Osteocyte (in vitro differentiated cells): ENCODE measurements around the gene RSRC1. TPM values are rescaled to one million over a fixed set of nuclear protein-coding genes. Genes with fewer than 3 reads are reported as not detected.

ENCODE experiments used
- DNase-seq: peaks from one replicate; pipeline ENCODE4 v3.0.0; 2021; ENCODE audit warnings: mixed read lengths; ENCODE audit not compliant: unreplicated experiment; ENCODE audit errors: extremely low spot score
- H3K27ac Mint-ChIP-seq: one replicate; pipeline ENCODE4 v1.8.0; 2021; ENCODE audit warnings: mild to moderate bottlenecking, mixed read lengths; ENCODE audit not compliant: unreplicated experiment
- H3K27me3 Mint-ChIP-seq: one replicate; pipeline ENCODE4 v1.8.0; 2021; ENCODE audit warnings: mixed read lengths; ENCODE audit not compliant: unreplicated experiment
- H3K36me3 Mint-ChIP-seq: one replicate; pipeline ENCODE4 v1.8.0; 2021; ENCODE audit warnings: mixed read lengths; ENCODE audit not compliant: unreplicated experiment
- H3K4me1 Mint-ChIP-seq: one replicate; pipeline ENCODE4 v1.8.0; 2021; ENCODE audit warnings: mixed read lengths; ENCODE audit not compliant: unreplicated experiment
- H3K4me3 Mint-ChIP-seq: one replicate; pipeline ENCODE4 v1.8.0; 2021; ENCODE audit warnings: mild to moderate bottlenecking, moderate library complexity, mixed read lengths; ENCODE audit not compliant: unreplicated experiment
- H3K9me3 Mint-ChIP-seq: one replicate; pipeline ENCODE4 v1.8.0; 2021; ENCODE audit warnings: mixed read lengths; ENCODE audit not compliant: unreplicated experiment
- CTCF ChIP-seq: fragments of 200-600 bp; sonication (generic); IDR thresholded peaks from 2 replicates; pipeline ENCODE4 v1.5.0; 2021; ENCODE audit warnings: antibody characterized with exemption, mild to moderate bottlenecking, moderate library complexity
- total RNA-seq: library from RNA; stranded (reverse); gene quantifications from 2 replicates; pipeline ENCODE4 v1.2.1, GENCODE V29; 2021

Gene RSRC1
- total RNA-seq, 1 donor from 2014 or later, result 26.3 TPM

GRCh38 chr3:158458464-158458863, 348.6 kb downstream of the RSRC1 start:
- TF ChIP-seq CTCF, result no peak
- Mint-ChIP-seq H3K4me3 (no peak overlapping the region), H3K9me3 (no peaks in the 10 kb centered on the region), H3K4me1 (peaks cover 10% of the 10 kb centered on the region), H3K27me3 (no peaks in the 10 kb centered on the region), H3K27ac (no peak overlapping the region), H3K36me3 (no peaks in the 10 kb centered on the region)
- DNase-seq, result no peak

GRCh38 chr3:158460926-158461325, 351.0 kb downstream of the RSRC1 start:
- H3K9me3 Mint-ChIP-seq, result no peaks in the 10 kb centered on the region
- H3K36me3 Mint-ChIP-seq, result no peaks in the 10 kb centered on the region
- no peak overlapping the region for H3K4me3 Mint-ChIP-seq
- TF ChIP-seq CTCF, result no peak
- no peak for DNase-seq
- no peaks in the 10 kb centered on the region for H3K27me3 Mint-ChIP-seq
- H3K27ac Mint-ChIP-seq, result no peak overlapping the region
- H3K4me1 Mint-ChIP-seq, result no peaks in the 10 kb centered on the region

GRCh38 chr3:158463556-158463955, 353.7 kb downstream of the RSRC1 start:
- Mint-ChIP-seq H3K4me3 (no peak overlapping the region), H3K36me3 (no peaks in the 10 kb centered on the region), H3K27ac (no peak overlapping the region), H3K9me3 (no peaks in the 10 kb centered on the region), H3K4me1 (no peaks in the 10 kb centered on the region), H3K27me3 (no peaks in the 10 kb centered on the region)
- DNase-seq, result no peak
- TF ChIP-seq CTCF, result no peak

GRCh38 chr3:158465074-158465473, 355.2 kb downstream of the RSRC1 start:
- H3K27ac Mint-ChIP-seq, result no peak overlapping the region
- H3K9me3 Mint-ChIP-seq, result no peaks in the 10 kb centered on the region
- no peaks in the 10 kb centered on the region for H3K4me1 Mint-ChIP-seq
- no peak for DNase-seq
- no peak for TF ChIP-seq CTCF
- no peaks in the 10 kb centered on the region for H3K27me3 Mint-ChIP-seq
- H3K4me3 Mint-ChIP-seq, result no peak overlapping the region
- H3K36me3 Mint-ChIP-seq, result no peaks in the 10 kb centered on the region

- DNase-seq, result no peak
- no peak for TF ChIP-seq CTCF
- no peaks in the 10 kb centered on the region for H3K9me3 Mint-ChIP-seq
Observed at GRCh38 chr3:158470944-158471638, 361.2 kb downstream of the RSRC1 start.

More at GRCh38 chr3:158470944-158471638, 361.2 kb downstream of the RSRC1 start:
- Mint-ChIP-seq H3K4me1 (peaks cover 22% of the 10 kb centered on the region), H3K36me3 (no peaks in the 10 kb centered on the region), H3K4me3 (no peak overlapping the region), H3K27ac (peak overlapping the region; percentile 47), H3K27me3 (no peaks in the 10 kb centered on the region)
